GM19372 (cell line): ENCODE measurements around the gene TRIM15.

ENCODE experiments used
- ATAC-seq: cut with Tn5 transposase; IDR thresholded peaks from one replicate; pipeline ENCODE4 v1.9.1; 2021; ENCODE audit warnings: mild to moderate bottlenecking, low read depth, moderate library complexity; ENCODE audit not compliant: unreplicated experiment

TRIM15 gene

GRCh38 chr6:30144811-30145210, 18.5 kb upstream of the TRIM15 start:
- ATAC-seq, result no peak

DNA sequence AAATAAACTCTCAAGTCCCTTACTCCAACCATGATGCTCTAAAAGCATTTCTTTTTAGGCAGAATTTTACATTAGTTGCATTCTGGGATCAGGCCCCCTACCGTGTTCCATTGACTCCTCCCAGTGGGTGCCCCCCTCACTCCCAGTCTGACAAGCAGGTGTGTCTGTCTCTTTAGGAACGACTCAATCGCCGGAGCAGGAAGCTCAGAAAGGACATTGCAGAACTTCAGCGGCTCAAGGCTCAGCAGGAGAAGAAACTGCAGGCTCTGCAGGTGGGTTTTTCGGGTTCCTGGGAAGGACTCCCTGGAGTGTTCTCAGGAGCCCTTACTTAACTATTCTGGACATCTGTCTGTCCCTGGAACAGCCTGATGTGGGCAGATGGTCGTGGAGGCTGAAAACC, 17.5 kb upstream of the TRIM15 start:
- no peak for ATAC-seq

DNA sequence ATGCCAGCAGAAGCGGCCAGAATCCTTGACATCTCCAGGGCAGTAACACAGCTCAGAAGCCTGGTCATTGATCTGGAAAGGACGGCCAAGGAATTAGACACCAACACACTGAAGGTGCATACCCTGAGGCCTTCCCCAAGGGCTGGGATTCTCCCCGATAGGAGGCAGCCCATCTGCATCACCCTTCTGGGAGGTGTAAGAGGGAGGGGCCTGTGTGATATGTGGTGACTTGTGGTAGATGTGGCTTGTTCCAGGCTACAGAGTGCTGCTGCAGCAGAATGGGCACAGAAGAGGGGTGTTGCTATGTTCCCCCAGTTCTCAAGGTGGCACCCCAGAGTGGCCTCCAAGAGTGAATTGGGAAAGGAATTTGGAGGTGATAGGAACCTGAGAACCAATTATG, 16.2 kb upstream of the TRIM15 start:
- ATAC-seq, result no peak

- ATAC-seq, result no peak
Measured at GRCh38 chr6:30149234-30149633, 14.1 kb upstream of the TRIM15 start.

DNA sequence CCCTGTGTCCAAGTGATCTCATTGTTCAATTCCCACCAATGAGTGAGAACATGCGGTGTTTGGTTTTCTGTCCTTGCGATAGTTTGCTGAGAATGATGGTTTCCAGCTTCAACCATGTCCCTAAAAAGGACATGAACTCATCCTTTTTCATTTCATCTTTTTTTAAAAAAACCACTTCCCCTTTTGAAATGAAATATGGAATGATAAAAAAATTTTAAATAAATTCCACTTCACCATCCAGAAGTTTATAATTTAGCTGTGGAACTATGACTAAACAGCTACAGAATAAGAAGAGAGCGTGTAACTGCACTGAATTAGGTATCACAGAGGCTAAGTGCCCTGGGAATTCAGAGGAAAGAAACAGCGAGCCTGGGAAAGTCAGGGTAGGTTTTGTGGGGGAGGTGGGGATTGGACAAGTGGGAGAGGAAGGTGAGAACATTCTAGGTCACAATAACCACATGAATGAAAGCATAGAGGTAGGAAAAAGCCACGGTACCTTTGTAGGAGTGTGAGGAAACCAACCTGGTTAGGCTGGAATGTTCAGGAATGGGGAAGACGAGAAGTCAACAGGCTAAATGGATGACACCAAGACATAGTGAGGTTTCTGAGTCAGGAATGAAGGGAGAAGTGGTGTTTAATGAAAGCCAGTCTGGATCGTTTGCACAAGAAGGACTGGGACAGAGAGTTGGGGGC, 13.3 kb upstream of the TRIM15 start:
- no peak for ATAC-seq

DNA sequence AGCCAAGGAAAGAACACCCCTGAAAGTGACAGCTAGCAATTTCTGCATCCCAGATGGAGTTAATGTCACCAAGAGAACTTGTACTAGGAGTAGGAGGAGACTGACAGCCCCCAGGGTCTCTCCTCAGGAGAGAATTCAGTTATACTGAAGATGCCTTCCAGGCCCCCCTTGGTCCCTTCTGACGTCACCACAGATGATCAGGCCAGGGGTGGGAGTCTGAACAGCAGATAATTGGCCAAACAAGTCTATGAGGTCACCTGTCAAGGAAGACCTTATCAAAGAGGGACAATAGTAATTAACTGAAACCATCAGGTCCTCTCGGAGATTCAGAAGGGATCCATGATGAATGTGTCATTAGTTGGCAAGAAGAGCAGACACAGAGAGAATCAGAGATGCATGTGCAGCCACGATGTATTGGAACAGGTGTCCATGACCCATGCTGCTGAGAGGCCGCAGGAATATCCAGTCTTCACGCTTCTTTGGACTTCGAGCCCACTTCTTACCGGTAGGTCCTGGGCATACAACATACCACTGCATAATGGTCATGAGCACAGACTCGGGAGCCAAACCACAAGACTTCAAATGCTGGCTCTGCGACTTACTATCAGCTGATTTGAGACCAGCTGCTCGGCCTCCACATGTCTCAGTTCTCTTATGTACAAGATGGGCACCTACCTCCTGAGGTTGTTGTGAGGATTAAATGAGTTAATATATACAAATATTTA, 12.5 kb upstream of the TRIM15 start:
- ATAC-seq, result no peak

- no peak for ATAC-seq
Measured at GRCh38 chr6:30151580-30151979, 11.8 kb upstream of the TRIM15 start.

DNA sequence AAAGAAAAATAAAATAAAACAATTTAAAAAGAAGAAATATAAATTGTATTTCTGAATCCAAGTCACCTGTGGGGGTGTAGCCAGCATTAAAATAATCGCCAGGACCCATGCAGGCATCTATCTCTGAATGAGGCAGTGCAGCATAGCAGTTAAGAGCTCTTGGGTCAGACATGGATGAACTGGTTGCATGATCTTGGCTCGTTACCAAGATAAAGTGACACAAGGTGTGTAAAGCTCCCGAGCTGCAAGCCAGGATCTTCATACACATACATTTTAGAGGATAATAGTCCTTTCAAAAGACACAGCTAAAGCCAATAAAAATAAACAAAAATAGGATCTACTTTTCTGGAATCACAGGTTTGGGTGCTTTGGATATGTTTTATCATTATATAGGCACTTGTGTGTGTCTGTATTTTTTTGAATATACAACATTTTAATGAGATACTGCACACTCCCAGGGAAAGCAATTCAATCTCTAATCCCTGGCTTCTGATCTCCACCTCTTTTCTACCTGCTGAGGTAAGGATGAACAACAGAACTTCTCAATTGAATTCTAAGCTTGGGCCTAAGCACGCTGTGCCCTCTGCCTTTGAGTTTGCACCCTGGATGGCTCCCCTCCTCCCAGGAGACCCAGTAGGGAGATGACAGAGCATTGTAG, 11.2 kb upstream of the TRIM15 start:
- no peak for ATAC-seq

GRCh38 chr6:30152910-30153610, 10.3 kb upstream of the TRIM15 start:
- ATAC-seq, result no peak

DNA sequence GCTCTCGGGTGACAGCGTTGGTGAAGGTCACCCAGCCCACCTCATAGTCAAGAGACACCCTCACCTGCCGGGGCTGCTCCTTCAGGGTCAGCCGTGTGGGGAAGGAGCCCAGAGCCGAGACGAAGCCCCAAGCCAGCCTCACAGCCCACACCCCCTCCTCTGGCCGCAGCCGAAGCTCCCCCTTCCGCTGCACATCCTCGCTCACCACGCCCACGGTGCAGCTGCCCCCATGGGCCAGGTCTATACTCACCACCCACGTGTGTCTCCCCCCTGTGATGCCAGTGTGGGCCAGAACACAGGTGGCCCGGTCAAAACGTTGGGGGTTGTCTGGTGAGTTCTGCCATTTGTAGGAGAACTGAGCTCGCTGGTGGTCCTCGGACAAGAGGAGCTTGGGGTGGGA, 9.3 kb upstream of the TRIM15 start:
- no peak for ATAC-seq

DNA sequence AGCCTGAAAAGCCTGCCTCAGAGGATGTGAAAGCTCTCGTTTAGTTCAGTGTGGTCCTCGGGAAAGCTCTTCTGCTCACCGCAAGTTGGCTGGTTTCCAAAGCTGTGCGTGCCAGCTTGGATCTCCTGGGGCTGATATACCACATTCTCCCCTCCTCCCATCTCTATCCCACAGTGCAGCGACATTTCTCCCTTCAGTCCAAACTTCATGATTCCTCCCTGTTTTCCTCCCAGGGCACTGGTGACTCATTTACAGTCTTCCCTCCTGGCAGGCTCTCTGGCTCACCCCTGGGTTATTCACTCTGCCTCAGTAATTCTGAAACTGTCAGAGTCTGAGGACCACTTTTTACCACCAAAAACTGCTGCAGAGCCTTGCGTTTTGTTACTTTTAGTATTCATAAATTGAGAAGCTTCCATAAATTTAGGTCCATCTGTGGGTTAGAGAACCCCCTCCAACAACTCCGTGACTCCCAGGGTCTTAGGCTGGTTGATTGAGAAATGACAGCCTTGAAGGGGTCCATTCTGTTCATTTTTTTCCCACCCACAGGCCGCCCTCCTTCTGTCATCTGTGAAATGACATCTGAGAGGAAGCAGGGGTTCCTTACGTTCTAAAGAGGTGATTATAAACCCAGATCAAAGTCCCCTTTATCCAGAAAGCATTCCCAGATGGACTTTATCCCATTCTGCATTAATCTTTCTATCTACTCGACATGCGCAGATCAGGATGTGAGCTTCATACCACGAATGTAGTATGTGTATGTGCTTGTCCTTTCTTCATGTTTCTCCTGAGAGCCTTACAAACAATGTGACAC, 8.4 kb upstream of the TRIM15 start:
- no peak for ATAC-seq

GRCh38 chr6:30155520-30156261, 7.7 kb upstream of the TRIM15 start:
- no peak for ATAC-seq

GRCh38 chr6:30156262-30156599, 7.1 kb upstream of the TRIM15 start:
- ATAC-seq, result no peak

DNA sequence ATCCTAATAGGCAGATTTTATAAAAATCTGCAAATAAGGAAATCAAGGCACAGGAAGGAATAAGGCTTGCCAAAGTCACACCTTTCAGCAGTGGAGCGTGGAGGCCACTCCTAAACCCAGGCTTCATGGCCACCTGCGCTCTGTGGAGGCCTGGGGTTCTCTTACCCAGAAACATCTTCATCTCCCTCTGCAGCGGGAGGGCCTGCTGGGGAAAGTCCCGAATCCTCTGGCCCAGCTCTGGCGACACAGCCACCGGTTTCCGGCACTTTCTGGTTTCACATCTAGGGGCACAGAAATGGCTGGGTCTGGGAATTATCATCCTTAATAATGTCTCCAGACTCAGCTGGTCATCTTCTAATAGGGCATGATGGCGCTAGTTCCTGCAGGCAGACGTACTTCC, 6.6 kb upstream of the TRIM15 start:
- no peak for ATAC-seq

- ATAC-seq, result no peak
Measured at GRCh38 chr6:30157581-30157980, 5.8 kb upstream of the TRIM15 start.

DNA sequence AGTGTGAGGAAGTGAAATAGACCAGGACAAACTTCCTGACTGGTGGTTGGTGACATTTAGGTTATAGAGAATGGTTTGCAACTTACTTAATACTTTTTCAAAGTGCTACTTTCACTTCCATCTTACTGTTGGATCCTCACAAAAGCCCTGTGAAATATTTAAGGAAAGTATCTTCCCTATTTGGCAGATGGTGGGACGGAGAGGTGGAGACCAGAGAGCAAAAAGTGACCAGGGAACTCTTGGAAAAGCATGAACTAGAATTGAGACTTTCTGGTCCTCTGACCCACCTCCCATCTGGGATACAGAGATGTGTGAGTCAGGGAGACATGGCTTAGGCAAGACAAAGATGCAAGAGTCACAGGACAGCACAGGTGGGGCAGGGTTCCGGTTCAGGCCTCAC, 5.3 kb upstream of the TRIM15 start:
- ATAC-seq, result no peak

- no peak for ATAC-seq
Measured at GRCh38 chr6:30158475-30159040, 4.8 kb upstream of the TRIM15 start.

DNA sequence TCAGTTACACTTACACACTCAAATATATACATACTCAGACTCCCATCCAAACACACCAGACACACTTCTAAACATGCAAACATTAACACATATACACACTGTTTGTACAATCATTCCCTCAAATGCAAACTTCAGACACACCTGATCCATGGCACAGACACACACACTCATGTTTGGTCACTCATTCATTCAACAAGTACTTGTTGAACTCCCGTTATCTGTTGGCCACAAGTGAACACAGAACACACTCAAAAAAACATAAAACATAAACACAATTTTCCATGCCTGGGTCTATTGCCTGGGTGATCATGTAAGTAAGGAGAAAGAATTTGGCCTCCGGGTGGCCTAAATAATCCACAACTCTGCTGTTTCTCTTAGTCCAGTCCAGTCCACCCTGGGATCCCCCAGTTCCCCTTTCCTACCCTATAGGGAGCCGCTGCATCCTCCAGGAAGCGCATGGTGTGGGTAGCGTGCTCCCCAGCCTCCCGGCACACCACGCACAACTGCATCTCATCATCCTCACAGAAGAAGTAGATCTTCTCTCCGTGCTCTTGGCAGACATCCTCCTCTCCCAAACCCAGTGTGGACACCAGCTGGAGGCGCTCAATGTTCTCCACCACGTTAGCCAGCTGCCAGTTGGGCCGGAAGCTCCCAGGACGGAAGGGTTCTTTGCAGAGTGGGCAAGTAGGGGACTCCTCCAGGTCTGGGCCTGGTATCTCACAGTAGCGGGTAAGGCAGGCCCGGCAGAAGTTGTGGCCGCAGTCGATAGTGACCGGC, 3.1 kb upstream of the TRIM15 start:
- no peak for ATAC-seq
